HepG2 (cell line): ENCODE results near the gene MAPK11. TPM values are rescaled to one million over a fixed set of nuclear protein-coding genes. Genes with fewer than 3 reads are reported as not detected.

ENCODE experiments used
- ARID2 ChIP-seq: sonication (generic); formaldehyde crosslinking; IDR thresholded peaks from 2 replicates; pipeline ENCODE4 v1.8.1; 2022; ENCODE audit warnings: mild to moderate bottlenecking, missing genetic modification reagents, borderline replicate concordance
- ARID4A ChIP-seq: sonication (generic); formaldehyde crosslinking; IDR thresholded peaks from 2 replicates; pipeline ENCODE4 v1.5.0; 2020; ENCODE audit warnings: mild to moderate bottlenecking, missing genetic modification reagents, borderline replicate concordance
- ARID5B ChIP-seq: IDR thresholded peaks from 2 replicates; pipeline ENCODE4 v1.4.0; 2020; ENCODE audit warnings: mild to moderate bottlenecking, missing genetic modification reagents
- ARNT2 ChIP-seq: sonication (generic); formaldehyde crosslinking; IDR thresholded peaks from 2 replicates; pipeline ENCODE4 v1.8.0; 2022; ENCODE audit warnings: mild to moderate bottlenecking, low read depth, missing genetic modification reagents, moderate library complexity
- E2F1 ChIP-seq: sonication (generic); formaldehyde crosslinking; IDR thresholded peaks from 2 replicates; pipeline ENCODE4 v1.5.0; 2020; ENCODE audit warnings: missing genetic modification reagents
- GZF1 ChIP-seq: sonication (generic); formaldehyde crosslinking; IDR thresholded peaks from 2 replicates; pipeline ENCODE4 v1.5.1; 2020; ENCODE audit warnings: mild to moderate bottlenecking, missing genetic modification reagents
- RFX5 ChIP-seq: IDR thresholded peaks from 2 replicates; pipeline ENCODE4 v1.6.1; 2011; ENCODE audit warnings: low read depth, low read length, improper control_type of control experiment
- SNAPC2 ChIP-seq: sonication (generic); formaldehyde crosslinking; IDR thresholded peaks from 2 replicates; pipeline ENCODE4 v1.8.1; 2022; ENCODE audit warnings: mild to moderate bottlenecking, missing genetic modification reagents
- SNRNP70 ChIP-seq: fragments of 200-400 bp; formaldehyde crosslinking; IDR thresholded peaks from 2 replicates; pipeline ENCODE4 v1.6.1; 2017; ENCODE audit warnings: mild to moderate bottlenecking, low read depth, low read length, moderate library complexity
- TAF15 ChIP-seq: fragments of 200-400 bp; formaldehyde crosslinking; IDR thresholded peaks from one replicate; pipeline ENCODE4 v1.6.1; 2018; ENCODE audit warnings: mild to moderate bottlenecking, low read depth, low read length; ENCODE audit not compliant: poor library complexity, severe bottlenecking
- ZHX1 ChIP-seq: sonication (generic); formaldehyde crosslinking; IDR thresholded peaks from 2 replicates; pipeline ENCODE4 v1.8.1; 2022; ENCODE audit warnings: low read depth, mild to moderate bottlenecking, missing genetic modification reagents
- ZNF615 ChIP-seq: sonication (generic); formaldehyde crosslinking; IDR thresholded peaks from 2 replicates; pipeline ENCODE4 v1.5.0; 2020; ENCODE audit warnings: mild to moderate bottlenecking, missing genetic modification reagents, borderline replicate concordance
- ZNF788 ChIP-seq: sonication (generic); formaldehyde crosslinking; IDR thresholded peaks from 2 replicates; pipeline ENCODE4 v1.5.0; 2020; ENCODE audit warnings: mild to moderate bottlenecking, missing genetic modification reagents, borderline replicate concordance
- ZNF790 ChIP-seq: sonication (generic); formaldehyde crosslinking; IDR thresholded peaks from 2 replicates; pipeline ENCODE4 v1.8.0; 2022; ENCODE audit warnings: missing genetic modification reagents, mild to moderate bottlenecking, borderline replicate concordance
- ZNF891 ChIP-seq: sonication (generic); formaldehyde crosslinking; IDR thresholded peaks from 2 replicates; pipeline ENCODE4 v1.5.0; 2020; ENCODE audit warnings: mild to moderate bottlenecking, missing genetic modification reagents
- polyA plus RNA-seq, 8 experiments: library from polyadenylated mRNA; depleted of rRNA in 3 of 8; stranded (reverse) in 7 of 8; unstranded in 1 of 8; fragments of >200 nt; fragmentation: Illumina TruSeq in 4 of 8; extraction: Trizol in 4 of 8; gene quantifications; 2 replicates each; pipeline versions ENCODE4 v1.2.1 to v1.2.3, GENCODE V29; 2011 to 2016; ENCODE audit warnings: low read depth in 4 of 8, missing spikeins in 1 of 8, mixed read lengths in 1 of 8; ENCODE audit not compliant: insufficient read depth in 1 of 8
- total RNA-seq, 5 experiments: library from RNA; depleted of rRNA; stranded (reverse); fragments of >200 nt; fragmentation: Illumina TruSeq; extraction: Trizol; gene quantifications; 2 replicates each; pipeline ENCODE4 v1.2.3, GENCODE V29; 2016; ENCODE audit warnings: low read depth in 1 of 5

The MAPK11 gene
- total and polyA plus RNA-seq, 2 of the 13 experiments (the other 11 are each of a cell fraction or from before 2014, with no cell fraction given), result 0.15 to 0.17 TPM

GRCh38 chr22:50306753-50307749 lies 36.9 kb upstream of the MAPK11 start, which contains the start of gene PLXNB2 (continued):
- TF ChIP-seq ARID5B (CRISPR knock-in tag) (no peak), SNRNP70 (no peak), ZNF788 (CRISPR knock-in tag) (no peak; the same call in 1 of the 2 replicates), TAF15 (no peak), ARID4A (CRISPR knock-in tag) (peak; percentile 59; the same call in 1 of the 2 replicates), E2F1 (no peak; the same call in 1 of the 2 replicates), RFX5 (no peak), ZNF615 (CRISPR knock-in tag) (no peak), ZNF891 (CRISPR knock-in tag) (no peak), ARNT2 (no peak; the same call in 1 of the 2 replicates), SNAPC2 (CRISPR knock-in tag) (no peak), GZF1 (CRISPR knock-in tag) (no peak), ARID2 (CRISPR knock-in tag) (no peak), ZHX1 (CRISPR knock-in tag) (no peak), ZNF790 (CRISPR knock-in tag) (no peak)
